ENCODE data around the gene HOXC9. TPM values are rescaled to one million over a fixed set of nuclear protein-coding genes. Genes with fewer than 3 reads are reported as not detected.

The HOXC9 gene
- total RNA-seq, 4 donors from 2014 or later: 1.7 to 13.2 (median 1.9) TPM; not detected in 1

- no peaks in the 10 kb centered on the region for H3K36me3 ChIP-seq
- TF ChIP-seq CTCF (IDR thresholded peaks at IDR 0.05) (no peak), POLR2A (IDR thresholded peaks at IDR 0.05) (no peak)
- H3K9me3 ChIP-seq: no peaks in the 10 kb centered on the region
- peak overlapping the region; percentile 34 to 56 (median 47) for H3K4me3 ChIP-seq
- H3K4me1 ChIP-seq: peaks cover 0 to 18% (median 5%) of the 10 kb centered on the region in 4 donors
- H3K27me3 ChIP-seq: peaks cover 0 to 15% of the 10 kb centered on the region in 2 donors
- peak in 1 of 3 donors; percentile 51 for DNase-seq
- H3K27ac ChIP-seq: peak overlapping the region; percentile 76 to 94 (median 82)
Measured at GRCh38 chr12:54018468-54018984, 18.6 kb downstream of the HOXC9 start.

GRCh38 chr12:54019091-54019811 is 19.3 kb downstream of the HOXC9 start:
- no peaks in the 10 kb centered on the region for H3K36me3 ChIP-seq
- DNase-seq: peak in 1 of 3 donors; percentile 46
- H3K27ac ChIP-seq: peak overlapping the region; percentile 76 to 94 (median 82)
- peak overlapping the region; percentile 7 to 56 (median 33) for H3K4me3 ChIP-seq
- TF ChIP-seq CTCF (IDR thresholded peaks at IDR 0.05): no peak
- TF ChIP-seq POLR2A (IDR thresholded peaks at IDR 0.05): no peak
- H3K9me3 ChIP-seq: no peaks in the 10 kb centered on the region
- H3K27me3 ChIP-seq: peaks cover 0 to 14% of the 10 kb centered on the region in 2 donors
- H3K4me1 ChIP-seq: peaks cover 0 to 18% (median 5%) of the 10 kb centered on the region in 4 donors

GRCh38 chr12:54019924-54020590 is 20.1 kb downstream of the HOXC9 start:
- TF ChIP-seq CTCF (IDR thresholded peaks at IDR 0.05): no peak
- no peak for TF ChIP-seq POLR2A (IDR thresholded peaks at IDR 0.05)
- H3K27me3 ChIP-seq: peaks cover 0 to 8% of the 10 kb centered on the region in 2 donors

GRCh38 chr12:54020591-54021405 is 20.8 kb downstream of the HOXC9 start:
- Histone ChIP-seq H3K36me3 (no peaks in the 10 kb centered on the region), H3K4me1 (peaks cover 0 to 15% (median 3%) of the 10 kb centered on the region in 4 donors), H3K27me3 (peaks cover 0 to 3% of the 10 kb centered on the region in 2 donors), H3K9me3 (no peaks in the 10 kb centered on the region), H3K4me3 (peak overlapping the region in 3 of 4 donors; percentile 6 to 56 (median 36)), H3K27ac (peak overlapping the region; percentile 23 to 94 (median 82))
- TF ChIP-seq CTCF (IDR thresholded peaks at IDR 0.05) (no peak), POLR2A (IDR thresholded peaks at IDR 0.05) (no peak)
- DNase-seq: no peak

More at GRCh38 chr12:54019924-54020590, 20.1 kb downstream of the HOXC9 start:
- Histone ChIP-seq H3K9me3 (no peaks in the 10 kb centered on the region), H3K36me3 (no peaks in the 10 kb centered on the region), H3K4me1 (peaks cover 0 to 18% (median 5%) of the 10 kb centered on the region in 4 donors), H3K4me3 (peak overlapping the region in 2 of 4 donors; percentile 45 to 56), H3K27ac (peak overlapping the region; percentile 76 to 94 (median 82))
- no peak for DNase-seq

GRCh38 chr12:54021432-54022013 is 21.6 kb downstream of the HOXC9 start:
- Histone ChIP-seq H3K36me3 (no peaks in the 10 kb centered on the region), H3K27me3 (peaks cover 0 to 3% of the 10 kb centered on the region in 2 donors), H3K27ac (peak overlapping the region in 3 of 4 donors; percentile 76 to 94 (median 89)), H3K4me3 (peak overlapping the region in 2 of 4 donors; percentile 36 to 56), H3K4me1 (peaks cover 0 to 13% (median 3%) of the 10 kb centered on the region in 4 donors), H3K9me3 (no peaks in the 10 kb centered on the region)
- TF ChIP-seq POLR2A (IDR thresholded peaks at IDR 0.05) (no peak), CTCF (IDR thresholded peaks at IDR 0.05) (peak in 2 of 6 experiments; percentile 5)
- no peak for DNase-seq
